HEK293 (cell line): Measurements from ENCODE around the gene ITPR2.

Experiments used
- CTCF ChIA-PET: fragments of 350-600 bp; formaldehyde crosslinking; extraction: SDS; loops from one replicate; lab custom pipeline; 2021; ENCODE audit warnings: antibody characterized with exemption; lab: Yijun Ruan, JAX
- POLR2A ChIA-PET: fragments of 300-600 bp; formaldehyde crosslinking; extraction: SDS; loops from one replicate; lab custom pipeline; 2020; ENCODE audit warnings: antibody characterized with exemption, inconsistent platforms; lab: Yijun Ruan, JAX
- H3K27ac ChIP-seq: fragments of 200-500 bp; sonication (Bioruptor generic); 2 replicates; pipeline ENCODE4 v1.5.1; 2014; ENCODE audit warnings: low read depth, low read length, control low read depth, inconsistent platforms; ENCODE audit errors: extremely low read depth
- H3K36me3 ChIP-seq, 2 experiments: fragments of 200-500 bp in 1 of 2; sonication (Bioruptor generic) in 1 of 2; 1 replicate in 1 of 2; 2 replicates in 1 of 2; pipeline ENCODE4 v1.5.1; 2014 to 2017; ENCODE audit warnings: inconsistent platforms in 2 of 2, low read length in 2 of 2; ENCODE audit not compliant: control insufficient read depth in 2 of 2, insufficient read depth in 1 of 2
- H3K4me1 ChIP-seq: fragments of 200-500 bp; sonication (Bioruptor generic); 2 replicates; pipeline ENCODE4 v1.5.1; 2014; ENCODE audit warnings: mild to moderate bottlenecking, low read length, inconsistent platforms; ENCODE audit not compliant: control insufficient read depth, insufficient read depth
- H3K4me3 ChIP-seq: 2 replicates; pipeline ENCODE4 v1.5.1; 2011; ENCODE audit warnings: low read depth, mild to moderate bottlenecking, control low read depth, low read length, moderate library complexity
- H3K9me3 ChIP-seq: fragments of 200-500 bp; sonication (Bioruptor generic); 2 replicates; pipeline ENCODE4 v1.5.1; 2014; ENCODE audit warnings: low read depth, low read length, inconsistent platforms; ENCODE audit not compliant: control insufficient read depth, insufficient read depth
- GLIS1 ChIP-seq: fragments of 450-650 bp; formaldehyde crosslinking; IDR thresholded peaks from 2 replicates; pipeline ENCODE4 v1.5.1; 2016; ENCODE audit warnings: missing biosample characterization, missing genetic modification characterization
- HOXC10 ChIP-seq: sonication (generic); formaldehyde crosslinking; IDR thresholded peaks from 2 replicates; pipeline ENCODE4 v1.8.1; 2023; ENCODE audit warnings: mild to moderate bottlenecking, missing genetic modification reagents
- MEIS1 ChIP-seq: sonication (generic); formaldehyde crosslinking; IDR thresholded peaks from 2 replicates; pipeline ENCODE4 v1.8.1; 2022; ENCODE audit warnings: missing genetic modification reagents, mild to moderate bottlenecking, borderline replicate concordance
- PATZ1 ChIP-seq: fragments of 450-650 bp; formaldehyde crosslinking; IDR thresholded peaks from 2 replicates; pipeline ENCODE4 v1.5.1; 2016; ENCODE audit warnings: missing biosample characterization, missing genetic modification characterization
- PRDM1 ChIP-seq: fragments of 450-650 bp; formaldehyde crosslinking; IDR thresholded peaks from 2 replicates; pipeline ENCODE4; 2016; ENCODE audit warnings: missing biosample characterization, missing genetic modification characterization
- SP7 ChIP-seq: fragments of 450-650 bp; formaldehyde crosslinking; IDR thresholded peaks from 2 replicates; pipeline ENCODE4 v1.5.1; 2016; ENCODE audit warnings: missing biosample characterization, missing genetic modification characterization
- ZBTB17 ChIP-seq: fragments of 450-650 bp; formaldehyde crosslinking; IDR thresholded peaks from 2 replicates; pipeline ENCODE4 v1.5.1; 2016; ENCODE audit warnings: missing biosample characterization, missing genetic modification characterization
- ZBTB44 ChIP-seq: fragments of 450-650 bp; IDR thresholded peaks from 2 replicates; pipeline ENCODE4 v1.5.1; 2018; ENCODE audit warnings: missing biosample characterization, mild to moderate bottlenecking, missing genetic modification characterization
- ZBTB8A ChIP-seq: fragments of 450-650 bp; formaldehyde crosslinking; IDR thresholded peaks from 2 replicates; pipeline ENCODE4 v1.5.1; 2016; ENCODE audit warnings: missing biosample characterization, missing genetic modification characterization
- ZFP69B ChIP-seq: fragments of 450-650 bp; formaldehyde crosslinking; IDR thresholded peaks from 2 replicates; pipeline ENCODE4 v1.5.1; 2016; ENCODE audit warnings: missing biosample characterization, missing genetic modification characterization
- ZNF10 ChIP-seq: fragments of 450-650 bp; formaldehyde crosslinking; IDR thresholded peaks from 2 replicates; pipeline ENCODE4 v1.5.1; 2017; ENCODE audit warnings: missing biosample characterization, missing genetic modification characterization
- ZNF214 ChIP-seq: fragments of 450-650 bp; formaldehyde crosslinking; IDR thresholded peaks from 2 replicates; pipeline ENCODE4 v1.5.1; 2017; ENCODE audit warnings: missing biosample characterization, mild to moderate bottlenecking, missing genetic modification characterization, borderline replicate concordance
- ZNF239 ChIP-seq: fragments of 450-650 bp; formaldehyde crosslinking; IDR thresholded peaks from 2 replicates; pipeline ENCODE4 v1.5.1; 2016; ENCODE audit warnings: missing biosample characterization, missing genetic modification characterization
- ZNF280D ChIP-seq: fragments of 450-650 bp; formaldehyde crosslinking; IDR thresholded peaks from 2 replicates; pipeline ENCODE4 v1.5.1; 2016; ENCODE audit warnings: missing biosample characterization, missing genetic modification characterization
- ZNF335 ChIP-seq: fragments of 450-650 bp; formaldehyde crosslinking; conservative IDR thresholded peaks from 2 replicates; pipeline ENCODE4 v1.5.1; 2016; ENCODE audit warnings: missing biosample characterization, missing genetic modification characterization
- ZNF600 ChIP-seq: fragments of 450-650 bp; formaldehyde crosslinking; IDR thresholded peaks from 2 replicates; pipeline ENCODE4 v1.5.1; 2016; ENCODE audit warnings: missing biosample characterization, missing genetic modification characterization
- ZNF624 ChIP-seq: fragments of 450-650 bp; formaldehyde crosslinking; IDR thresholded peaks from 2 replicates; pipeline ENCODE4 v1.5.1; 2017; ENCODE audit warnings: missing biosample characterization, missing genetic modification characterization
- ZNF654 ChIP-seq: fragments of 450-650 bp; formaldehyde crosslinking; IDR thresholded peaks from 2 replicates; pipeline ENCODE4 v1.5.1; 2016; ENCODE audit warnings: low read depth, missing biosample characterization, missing genetic modification characterization
- ZSCAN4 ChIP-seq: fragments of 450-650 bp; formaldehyde crosslinking; IDR thresholded peaks from 2 replicates; pipeline ENCODE4 v1.5.1; 2017; ENCODE audit warnings: missing biosample characterization, missing genetic modification characterization
- ZXDB ChIP-seq: fragments of 450-650 bp; formaldehyde crosslinking; IDR thresholded peaks from 2 replicates; pipeline ENCODE4 v1.5.1; 2016; ENCODE audit warnings: missing biosample characterization, missing genetic modification characterization

The ITPR2 gene

GRCh38 chr12:26691234-26691970 is 141.6 kb downstream of the ITPR2 start (continued):
- peak; percentile 46; the same call in 1 of the 2 replicates for TF ChIP-seq ZNF335 (tag by site-specific recombination)
- peak; percentile 66; the same call in 1 of the 2 replicates for TF ChIP-seq SP7 (tag by site-specific recombination)
- TF ChIP-seq ZBTB8A: peak; percentile 56
- peak; percentile 90 for TF ChIP-seq PRDM1 (tag by site-specific recombination)
- TF ChIP-seq ZBTB44 (tag by site-specific recombination): peak; percentile 88
- TF ChIP-seq ZNF600: peak; percentile 84; the same call in 1 of the 2 replicates
- peak; percentile 53; the same call in 1 of the 2 replicates for TF ChIP-seq ZXDB (tag by site-specific recombination)
- TF ChIP-seq ZBTB17 (tag by site-specific recombination): peak; percentile 88
- TF ChIP-seq, all 188 proteins: peak for 33

GRCh38 chr12:26690601-26691000 is 142.4 kb downstream of the ITPR2 start:
- ChIA-PET POLR2A (no interaction called here), CTCF (no interaction called here)
- Histone ChIP-seq H3K9me3 (no peaks in the 10 kb centered on the region), H3K4me1 (no peaks in the 10 kb centered on the region; the same call in 1 of the 2 replicates), H3K4me3 (no peak overlapping the region), H3K36me3 (no peaks in the 10 kb centered on the region), H3K27ac (no peak overlapping the region)
- TF ChIP-seq ZSCAN4 (tag by site-specific recombination) (no peak), GLIS1 (tag by site-specific recombination) (no peak), ZNF280D (tag by site-specific recombination) (no peak), ZNF214 (tag by site-specific recombination) (no peak), HOXC10 (CRISPR knock-in tag) (no peak), MEIS1 (CRISPR knock-in tag) (no peak), ZNF624 (no peak), ZNF654 (no peak), ZNF10 (no peak), PATZ1 (tag by site-specific recombination) (no peak), ZBTB17 (tag by site-specific recombination) (no peak), ZFP69B (no peak), ZNF239 (tag by site-specific recombination) (no peak)
